HepG2 (cell line): ENCODE data around the gene COX7A1. TPM values are rescaled to one million over a fixed set of nuclear protein-coding genes. Genes with fewer than 3 reads are reported as not detected.
A peak's percentile ranks its signal among the peaks of the same experiment; 100 is the strongest.

Experiments
- ATAC-seq: fragments of 200-7000 bp; cut with Tn5 transposase; 3 replicates; pipeline ENCODE4 v1.9.1; 2020; ENCODE audit warnings: mild to moderate bottlenecking, moderate library complexity
- BruUV-seq: library from RNA; stranded (reverse); fragments of 400-500 nt; replicated peaks from 2 replicates; lab custom pipeline; 2021; lab: Mats Ljungman, UMichigan
- CTCF ChIA-PET: fragments of 300-600 bp; formaldehyde crosslinking; extraction: SDS; loops from one replicate; lab custom pipeline; 2021; ENCODE audit warnings: low total read pairs, inconsistent platforms, low intra/inter-chr PET ratio; lab: Yijun Ruan, JAX
- POLR2A ChIA-PET: fragments of 350-600 bp; sonication (Branson Sonifier 250); formaldehyde crosslinking; loops from one replicate; lab custom pipeline; 2020; ENCODE audit warnings: antibody characterized with exemption, inconsistent platforms; lab: Yijun Ruan, JAX
- DNase-seq: peaks from one replicate; pipeline ENCODE4 v3.0.0-alpha.2; 2015; ENCODE audit warnings: low spot score
- FAIRE-seq: peaks from 3 replicates; lab custom pipeline; 2011; peaks lifted over from hg19 to GRCh38; lab: Jason Lieb, UNC
- H2AFZ ChIP-seq: one replicate; pipeline ENCODE4 v1.6.1; 2011; ENCODE audit warnings: low read length, inconsistent platforms
- H3K27ac ChIP-seq: fragments of 300-600 bp; 3 replicates; pipeline ENCODE4 v1.8.0; 2011; ENCODE audit warnings: mixed run types, mild to moderate bottlenecking, mixed read lengths, low read length, inconsistent platforms; ENCODE audit not compliant: insufficient read depth; ENCODE audit errors: extremely low read length
- H3K27me3 ChIP-seq, 2 experiments: fragments of 200-600 bp in 1 of 2; 2 replicates in 1 of 2; 3 replicates in 1 of 2; pipeline versions ENCODE4 v1.6.0 to v1.8.0; 2011; ENCODE audit warnings: low read length in 2 of 2, mild to moderate bottlenecking in 2 of 2, moderate library complexity in 2 of 2, inconsistent platforms in 1 of 2; ENCODE audit not compliant: insufficient read depth in 2 of 2, control insufficient read depth in 1 of 2
- H3K36me3 ChIP-seq, 2 experiments: fragments of 200-600 bp in 1 of 2; replicated peaks in 1 of 2; 2 replicates in 1 of 2; 3 replicates in 1 of 2; pipeline versions ENCODE4 v1.5.1 to v1.8.0; 2011; ENCODE audit warnings: low read length in 2 of 2, inconsistent platforms in 1 of 2; ENCODE audit not compliant: insufficient read depth in 2 of 2, control insufficient read depth in 1 of 2
- H3K4me1 ChIP-seq: 2 replicates; pipeline ENCODE4 v1.5.1; 2012; ENCODE audit warnings: low read length, inconsistent platforms; ENCODE audit not compliant: insufficient read depth
- H3K4me2 ChIP-seq: 2 replicates; pipeline ENCODE4 v1.6.0; 2011; ENCODE audit warnings: low read depth, low read length, inconsistent platforms
- H3K4me3 ChIP-seq, 3 experiments: fragments of 200-600 bp in 1 of 3; sonication (generic), shearing (Covaris generic) in 1 of 3; replicated peaks in 1 of 3; 2 replicates each; pipeline ENCODE4 v1.5.1; 2011 to 2016; ENCODE audit warnings: low read length in 3 of 3, inconsistent platforms in 2 of 3, low read depth in 2 of 3, mild to moderate bottlenecking in 2 of 3, control low read depth in 1 of 3, mixed read lengths in 1 of 3; ENCODE audit not compliant: insufficient read depth in 1 of 3
- H3K79me2 ChIP-seq: one replicate; pipeline ENCODE4 v1.6.1; 2011; ENCODE audit warnings: low read length, inconsistent platforms; ENCODE audit not compliant: insufficient read depth
- H3K9ac ChIP-seq: 2 replicates; pipeline ENCODE4 v1.6.0; 2011; ENCODE audit warnings: mild to moderate bottlenecking, low read depth, low read length, inconsistent platforms; ENCODE audit not compliant: insufficient read depth
- H3K9me3 ChIP-seq: 2 replicates; pipeline ENCODE4 v1.5.1; 2012; ENCODE audit warnings: mild to moderate bottlenecking, low read length
- H4K20me1 ChIP-seq: 2 replicates; pipeline ENCODE4 v1.6.0; 2011; ENCODE audit warnings: inconsistent platforms, mild to moderate bottlenecking, low read length, moderate library complexity; ENCODE audit not compliant: insufficient read depth
- FOXK2 ChIP-seq: fragments of 450-650 bp; IDR thresholded peaks from 2 replicates; pipeline ENCODE4 v1.6.1; 2016
- GABPB1 ChIP-seq: IDR thresholded peaks from 2 replicates; pipeline ENCODE4 v1.6.1; 2016; ENCODE audit warnings: mild to moderate bottlenecking, missing genetic modification reagents, moderate library complexity, missing compliant biosample characterization
- IKZF1 ChIP-seq: fragments of 450-650 bp; IDR thresholded peaks from 2 replicates; pipeline ENCODE4 v1.7.1; 2016
- MTA1 ChIP-seq: sonication (generic); formaldehyde crosslinking; IDR thresholded peaks from 2 replicates; pipeline ENCODE4 v1.4.0; 2020; ENCODE audit warnings: missing genetic modification reagents, mild to moderate bottlenecking, borderline replicate concordance
- SOX6 ChIP-seq, 2 experiments: fragments of 450-650 bp in 1 of 2; sonication (generic) in 1 of 2; formaldehyde crosslinking in 1 of 2; IDR thresholded peaks; 2 replicates each; pipeline versions ENCODE4 v1.4.0 to v1.6.1; 2017 to 2020; ENCODE audit warnings: antibody characterized with exemption in 1 of 2, mild to moderate bottlenecking in 1 of 2, missing genetic modification reagents in 1 of 2
- TRIM24 ChIP-seq: sonication (generic); formaldehyde crosslinking; IDR thresholded peaks from 2 replicates; pipeline ENCODE4 v1.8.0; 2022; ENCODE audit warnings: mild to moderate bottlenecking, missing genetic modification reagents
- ZNF329 ChIP-seq: sonication (generic); formaldehyde crosslinking; IDR thresholded peaks from 2 replicates; pipeline ENCODE4 v1.9.0; 2021; ENCODE audit warnings: low read depth, mild to moderate bottlenecking, missing genetic modification reagents
- ZNF335 ChIP-seq: sonication (generic); formaldehyde crosslinking; IDR thresholded peaks from 2 replicates; pipeline ENCODE4 v1.4.0; 2020; ENCODE audit warnings: missing genetic modification reagents
- ZNF446 ChIP-seq: sonication (generic); formaldehyde crosslinking; IDR thresholded peaks from 2 replicates; pipeline ENCODE4 v1.5.0; 2020; ENCODE audit warnings: mild to moderate bottlenecking, missing genetic modification reagents
- ZNF569 ChIP-seq: sonication (generic); formaldehyde crosslinking; IDR thresholded peaks from 2 replicates; pipeline ENCODE4 v1.5.0; 2020; ENCODE audit warnings: mild to moderate bottlenecking, missing genetic modification reagents, moderate library complexity, borderline replicate concordance
- WGBS: methylation state at CpG from one replicate; pipeline ENCODE4 v1.1.6; 2017; ENCODE audit warnings: low lambda C conversion rate; 5-methylcytosine and 5-hydroxymethylcytosine counted together
- in situ Hi-C: cut with HindIII; loops from 2 replicates; pipeline ENCODE4 v1.10.0; 2017; ENCODE audit warnings: low pct_unique_long_range_greater_than_20kb; ENCODE audit not compliant: extremely low pct_ligation_motif_present
- intact Hi-C: fragments of 100-400 bp; cut with micrococcal nuclease; formaldehyde crosslinking; loops from one replicate; pipeline ENCODE4 v1.10.0; 2022; ENCODE audit not compliant: unreplicated experiment
- polyA plus RNA-seq, 8 experiments: library from polyadenylated mRNA; depleted of rRNA in 3 of 8; stranded (reverse) in 7 of 8; unstranded in 1 of 8; fragments of >200 nt; fragmentation: Illumina TruSeq in 4 of 8; extraction: Trizol in 4 of 8; gene quantifications; 2 replicates each; pipeline versions ENCODE4 v1.2.1 to v1.2.3, GENCODE V29; 2011 to 2016; ENCODE audit warnings: low read depth in 4 of 8, missing spikeins in 1 of 8, mixed read lengths in 1 of 8; ENCODE audit not compliant: insufficient read depth in 1 of 8
- total RNA-seq, 5 experiments: library from RNA; depleted of rRNA; stranded (reverse); fragments of >200 nt; fragmentation: Illumina TruSeq; extraction: Trizol; gene quantifications; 2 replicates each; pipeline ENCODE4 v1.2.3, GENCODE V29; 2016; ENCODE audit warnings: low read depth in 1 of 5
- TF ChIP-seq, protein P1 (sequence below): sonication (generic); formaldehyde crosslinking; IDR thresholded peaks from 2 replicates; pipeline ENCODE4 v1.4.0; 2020; ENCODE audit warnings: missing genetic modification reagents, borderline replicate concordance
- TF ChIP-seq, protein P2 (sequence below): sonication (generic); formaldehyde crosslinking; IDR thresholded peaks from 2 replicates; pipeline ENCODE4 v1.4.0; 2020; ENCODE audit warnings: mild to moderate bottlenecking, missing genetic modification reagents

The COX7A1 gene
- total and polyA plus RNA-seq, 2 of the 13 experiments (the other 11 are each of a cell fraction or from before 2014, with no cell fraction given) = not detected

DNA sequence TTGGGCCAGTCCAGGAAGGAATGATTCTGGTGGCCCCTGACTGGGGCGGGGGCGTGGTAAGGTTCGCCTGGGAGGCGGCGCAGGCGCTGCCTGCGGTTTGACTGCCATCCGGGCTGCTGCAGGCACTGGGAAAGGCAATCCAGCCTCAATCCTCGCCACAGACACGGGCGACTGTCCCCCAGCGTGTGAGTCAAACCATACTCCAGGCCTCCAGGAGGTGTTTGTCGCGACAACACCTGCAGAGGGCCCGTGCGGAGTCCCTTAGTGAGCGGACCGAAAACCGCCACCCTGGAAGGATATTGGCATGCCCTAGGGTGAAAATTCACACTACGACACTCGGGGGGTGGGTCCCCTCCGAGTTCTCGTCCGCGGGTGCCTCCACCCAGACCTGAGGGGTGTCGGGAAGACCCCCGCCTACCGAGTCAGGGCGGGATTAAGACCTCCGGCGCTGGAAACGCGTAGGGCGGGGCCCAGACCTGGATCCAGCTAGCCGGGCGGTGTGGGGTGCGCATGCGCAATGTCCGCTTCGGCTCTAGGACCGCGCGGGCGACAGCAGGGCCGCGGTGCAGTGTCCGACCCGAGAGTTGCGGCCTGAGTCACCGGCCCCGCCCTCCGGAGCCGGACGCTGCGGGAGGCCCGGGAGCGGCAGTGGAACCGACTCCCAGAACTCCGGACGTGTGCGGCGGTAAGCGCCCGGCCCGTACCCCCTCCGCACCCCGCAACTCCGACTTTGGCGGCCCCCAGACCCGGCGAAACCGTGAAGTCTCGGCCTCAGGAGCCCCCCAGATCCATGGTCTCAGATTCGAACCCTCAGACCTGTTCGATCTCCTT is 12.6 kb downstream of the COX7A1 start, which contains the start of gene CAPNS1:
CAPNS1 (plus strand) TSS at position 594 of the 831 bp plus-strand sequence. CDS start 946 bp downstream, outside the sequence.
- H3K9me3 ChIP-seq = no peaks in the 10 kb centered on the region
- peak; percentile 88 for DNase-seq
- peak within 1 kb of the TSS; percentile 99 for H3K9ac ChIP-seq
- H2AFZ ChIP-seq = no peak within 1 kb of the TSS
- H3K27me3 ChIP-seq = no peaks in the 10 kb centered on the region; a peak in 1 of 5 replicates
- H3K27ac ChIP-seq = peak within 1 kb of the TSS; percentile 93
- H3K4me1 ChIP-seq = peaks cover 24% of the 10 kb centered on the region
- peaks cover 8% of the 10 kb centered on the region for H4K20me1 ChIP-seq
- peak; percentile 88 for ATAC-seq
- H3K36me3 ChIP-seq = peaks cover 8 to 12% of the 10 kb centered on the region in 2 experiments
- intact Hi-C loops (loop anchor here (1.0 to 2.0 kb wide), 2 partner anchors 13 to 23 kb away; no protein-coding TSS in a partner anchor), in situ Hi-C loops (no loop called here)
- POLR2A ChIA-PET = interaction anchor here (0.5 to 2.0 kb wide), 11 partner anchors 9 to 1178 kb away, joined by 3 to 51 read pairs (median 4); partner anchors contain the start of genes POLR2I, TBCB, THAP8 and WDR62
- peak within 1 kb of the TSS; percentile 79 to 100 (median 98) for H3K4me3 ChIP-seq
- H3K79me2 ChIP-seq = peaks cover 16% of the 10 kb centered on the region
- BruUV-seq = no TSS peak
- peak within 1 kb of the TSS; percentile 94 for H3K4me2 ChIP-seq
- peak; percentile 58 for FAIRE-seq
- CTCF ChIA-PET = no interaction called here
- 0% methylated on average over 17 of the region's 75 CpGs for WGBS
- TF ChIP-seq GABPB1 (CRISPR knock-in tag) = peak; percentile 89
- TF ChIP-seq IKZF1 = no peak
- no peak for TF ChIP-seq ZNF569 (CRISPR knock-in tag)
- TF ChIP-seq MTA1 (CRISPR knock-in tag) = no peak
- no peak for TF ChIP-seq TRIM24
- TF ChIP-seq, protein P1, sequence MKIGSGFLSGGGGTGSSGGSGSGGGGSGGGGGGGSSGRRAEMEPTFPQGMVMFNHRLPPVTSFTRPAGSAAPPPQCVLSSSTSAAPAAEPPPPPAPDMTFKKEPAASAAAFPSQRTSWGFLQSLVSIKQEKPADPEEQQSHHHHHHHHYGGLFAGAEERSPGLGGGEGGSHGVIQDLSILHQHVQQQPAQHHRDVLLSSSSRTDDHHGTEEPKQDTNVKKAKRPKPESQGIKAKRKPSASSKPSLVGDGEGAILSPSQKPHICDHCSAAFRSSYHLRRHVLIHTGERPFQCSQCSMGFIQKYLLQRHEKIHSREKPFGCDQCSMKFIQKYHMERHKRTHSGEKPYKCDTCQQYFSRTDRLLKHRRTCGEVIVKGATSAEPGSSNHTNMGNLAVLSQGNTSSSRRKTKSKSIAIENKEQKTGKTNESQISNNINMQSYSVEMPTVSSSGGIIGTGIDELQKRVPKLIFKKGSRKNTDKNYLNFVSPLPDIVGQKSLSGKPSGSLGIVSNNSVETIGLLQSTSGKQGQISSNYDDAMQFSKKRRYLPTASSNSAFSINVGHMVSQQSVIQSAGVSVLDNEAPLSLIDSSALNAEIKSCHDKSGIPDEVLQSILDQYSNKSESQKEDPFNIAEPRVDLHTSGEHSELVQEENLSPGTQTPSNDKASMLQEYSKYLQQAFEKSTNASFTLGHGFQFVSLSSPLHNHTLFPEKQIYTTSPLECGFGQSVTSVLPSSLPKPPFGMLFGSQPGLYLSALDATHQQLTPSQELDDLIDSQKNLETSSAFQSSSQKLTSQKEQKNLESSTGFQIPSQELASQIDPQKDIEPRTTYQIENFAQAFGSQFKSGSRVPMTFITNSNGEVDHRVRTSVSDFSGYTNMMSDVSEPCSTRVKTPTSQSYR = no peak
- TF ChIP-seq FOXK2 = no peak
- 0 out of 2 replicates have a peak, but pooled peaks have one; percentile 41 for TF ChIP-seq ZNF446 (CRISPR knock-in tag)
- TF ChIP-seq, protein P2, sequence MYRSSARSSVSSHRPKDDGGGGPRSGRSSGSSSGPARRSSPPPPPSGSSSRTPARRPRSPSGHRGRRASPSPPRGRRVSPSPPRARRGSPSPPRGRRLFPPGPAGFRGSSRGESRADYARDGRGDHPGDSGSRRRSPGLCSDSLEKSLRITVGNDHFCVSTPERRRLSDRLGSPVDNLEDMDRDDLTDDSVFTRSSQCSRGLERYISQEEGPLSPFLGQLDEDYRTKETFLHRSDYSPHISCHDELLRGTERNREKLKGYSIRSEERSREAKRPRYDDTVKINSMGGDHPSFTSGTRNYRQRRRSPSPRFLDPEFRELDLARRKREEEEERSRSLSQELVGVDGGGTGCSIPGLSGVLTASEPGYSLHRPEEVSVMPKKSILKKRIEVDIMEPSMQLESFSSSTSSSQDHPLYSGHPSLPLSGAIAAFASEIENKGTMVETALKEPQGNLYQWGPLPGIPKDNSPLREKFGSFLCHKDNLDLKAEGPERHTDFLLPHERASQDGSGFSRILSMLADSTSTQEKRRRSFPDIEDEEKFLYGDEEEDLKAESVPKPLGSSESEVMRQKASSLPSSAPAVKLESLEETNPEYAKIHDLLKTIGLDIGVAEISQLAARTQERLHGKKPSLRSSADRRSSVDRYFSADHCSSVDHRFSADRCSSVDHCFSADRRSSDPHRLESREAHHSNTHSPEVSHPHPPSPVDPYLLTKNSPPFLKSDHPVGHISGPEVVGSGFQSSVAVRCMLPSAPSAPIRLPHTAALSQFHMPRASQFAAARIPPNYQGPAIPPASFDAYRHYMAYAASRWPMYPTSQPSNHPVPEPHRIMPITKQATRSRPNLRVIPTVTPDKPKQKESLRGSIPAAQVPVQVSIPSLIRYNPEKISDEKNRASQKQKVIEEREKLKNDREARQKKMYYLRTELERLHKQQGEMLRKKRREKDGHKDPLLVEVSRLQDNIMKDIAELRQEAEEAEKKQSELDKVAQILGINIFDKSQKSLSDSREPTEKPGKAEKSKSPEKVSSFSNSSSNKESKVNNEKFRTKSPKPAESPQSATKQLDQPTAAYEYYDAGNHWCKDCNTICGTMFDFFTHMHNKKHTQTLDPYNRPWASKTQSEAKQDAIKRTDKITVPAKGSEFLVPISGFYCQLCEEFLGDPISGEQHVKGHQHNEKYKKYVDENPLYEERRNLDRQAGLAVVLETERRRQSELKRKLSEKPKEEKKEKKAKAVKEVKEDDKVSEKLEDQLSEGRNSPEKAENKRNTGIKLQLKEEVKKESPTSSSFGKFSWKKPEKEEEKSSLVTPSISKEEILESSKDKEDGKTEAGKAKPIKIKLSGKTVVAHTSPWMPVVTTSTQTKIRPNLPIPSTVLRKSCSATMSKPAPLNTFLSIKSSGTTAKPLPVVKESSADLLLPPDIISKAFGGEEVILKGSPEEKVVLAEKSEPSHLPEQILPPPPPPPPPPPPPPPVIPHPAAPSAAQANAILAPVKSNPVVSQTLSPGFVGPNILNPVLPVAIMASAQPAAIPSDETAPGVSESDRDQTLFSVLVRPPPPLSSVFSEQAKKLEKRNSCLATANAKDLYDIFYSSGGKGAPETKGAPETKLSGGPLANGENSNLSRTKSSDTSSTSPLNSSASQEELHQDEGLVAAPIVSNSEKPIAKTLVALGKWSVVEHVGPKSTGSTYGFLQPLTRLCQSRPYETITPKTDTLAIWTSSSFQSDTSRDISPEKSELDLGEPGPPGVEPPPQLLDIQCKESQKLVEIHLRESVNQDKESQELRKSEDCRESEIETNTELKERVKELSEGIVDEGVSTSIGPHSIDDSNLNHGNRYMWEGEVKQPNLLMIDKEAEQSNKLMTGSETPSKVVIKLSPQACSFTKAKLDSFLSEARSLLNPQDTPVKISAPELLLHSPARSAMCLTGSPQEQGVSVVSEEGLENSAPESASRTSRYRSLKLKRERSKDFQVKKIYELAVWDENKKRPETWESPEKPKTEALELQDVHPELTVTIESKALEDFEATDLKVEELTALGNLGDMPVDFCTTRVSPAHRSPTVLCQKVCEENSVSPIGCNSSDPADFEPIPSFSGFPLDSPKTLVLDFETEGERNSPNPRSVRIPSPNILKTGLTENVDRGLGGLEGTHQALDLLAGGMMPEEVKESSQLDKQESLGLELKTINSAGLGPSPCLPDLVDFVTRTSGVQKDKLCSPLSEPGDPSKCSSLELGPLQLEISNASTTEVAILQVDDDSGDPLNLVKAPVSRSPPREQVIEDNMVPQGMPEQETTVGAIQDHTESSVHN (CRISPR knock-in tag) = 0 out of 2 replicates have a peak, but pooled peaks have one; percentile 5
- no peak for TF ChIP-seq ZNF329 (CRISPR knock-in tag)
- no peak; the same call in 1 of the 2 replicates for TF ChIP-seq ZNF335 (CRISPR knock-in tag)
- no peak for TF ChIP-seq SOX6 (IDR thresholded peaks at IDR 0.05)
- peak; percentile 70 for TF ChIP-seq SOX6 (CRISPR knock-in tag; IDR thresholded peaks at IDR 0.05)
